ENCODE results near the gene PAMR1. TPM values are rescaled to one million over a fixed set of nuclear protein-coding genes. Genes with fewer than 3 reads are reported as not detected.
"Not testable (repeated sequence)": the region's sequence is repeated elsewhere in the genome, so short reads cannot be mapped to it uniquely, and the experiment has no call there.

Gene PAMR1
- total RNA-seq, 1 experiment from 2014 or later = not detected

- in situ Hi-C loops (cut with HindIII; ENCODE audit: low pct_unique_long_range_greater_than_20kb, low sequenced_read_pairs) = no loop called here
- DNase-seq (ENCODE audit: low read depth) = no peak
Observed at GRCh38 chr11:35548925-35549561, 23.6 kb upstream of the PAMR1 start.

- DNase-seq (ENCODE audit: low read depth); in situ Hi-C loops (cut with HindIII; ENCODE audit: low pct_unique_long_range_greater_than_20kb, low sequenced_read_pairs): not testable (repeated sequence)
Observed at GRCh38 chr11:35547995-35548394, 22.6 kb upstream of the PAMR1 start.

GRCh38 chr11:35546317-35546716 is 20.9 kb upstream of the PAMR1 start:
- DNase-seq (ENCODE audit: low read depth) = no peak
- in situ Hi-C loops (cut with HindIII; ENCODE audit: low pct_unique_long_range_greater_than_20kb, low sequenced_read_pairs) = no loop called here

- no peak for DNase-seq (ENCODE audit: low read depth)
- in situ Hi-C loops (cut with HindIII; ENCODE audit: low pct_unique_long_range_greater_than_20kb, low sequenced_read_pairs) = no loop called here
Observed at GRCh38 chr11:35545391-35546003, 20.1 kb upstream of the PAMR1 start.

GRCh38 chr11:35543481-35543880 is 18.1 kb upstream of the PAMR1 start:
- in situ Hi-C loops (cut with HindIII; ENCODE audit: low pct_unique_long_range_greater_than_20kb, low sequenced_read_pairs) = no loop called here
- no peak for DNase-seq (ENCODE audit: low read depth)

GRCh38 chr11:35541621-35542375 is 16.4 kb upstream of the PAMR1 start:
- DNase-seq (ENCODE audit: low read depth) = no peak
- in situ Hi-C loops (cut with HindIII; ENCODE audit: low pct_unique_long_range_greater_than_20kb, low sequenced_read_pairs) = no loop called here

- in situ Hi-C loops (cut with HindIII; ENCODE audit: low pct_unique_long_range_greater_than_20kb, low sequenced_read_pairs) = no loop called here
- no peak for DNase-seq (ENCODE audit: low read depth)
Observed at GRCh38 chr11:35540526-35540925, 15.1 kb upstream of the PAMR1 start.

- DNase-seq (ENCODE audit: low read depth) = no peak
- in situ Hi-C loops (cut with HindIII; ENCODE audit: low pct_unique_long_range_greater_than_20kb, low sequenced_read_pairs) = no loop called here
Observed at GRCh38 chr11:35539781-35540281, 14.4 kb upstream of the PAMR1 start.

- no peak for DNase-seq (ENCODE audit: low read depth)
- in situ Hi-C loops (cut with HindIII; ENCODE audit: low pct_unique_long_range_greater_than_20kb, low sequenced_read_pairs) = no loop called here
Observed at GRCh38 chr11:35539256-35539655, 13.8 kb upstream of the PAMR1 start.

GRCh38 chr11:35536470-35536869 is 11.1 kb upstream of the PAMR1 start:
- DNase-seq (ENCODE audit: low read depth) = no peak
- in situ Hi-C loops (cut with HindIII; ENCODE audit: low pct_unique_long_range_greater_than_20kb, low sequenced_read_pairs) = no loop called here

GRCh38 chr11:35531246-35531645 is 5.8 kb upstream of the PAMR1 start:
- DNase-seq (ENCODE audit: low read depth) = no peak
- in situ Hi-C loops (cut with HindIII; ENCODE audit: low pct_unique_long_range_greater_than_20kb, low sequenced_read_pairs) = no loop called here

- in situ Hi-C loops (cut with HindIII; ENCODE audit: low pct_unique_long_range_greater_than_20kb, low sequenced_read_pairs) = no loop called here
- DNase-seq (ENCODE audit: low read depth) = no peak
Observed at GRCh38 chr11:35529971-35530495, 4.6 kb upstream of the PAMR1 start.

GRCh38 chr11:35526370-35526792 is 965 bp upstream of the PAMR1 start:
- DNase-seq (ENCODE audit: low read depth) = no peak
- in situ Hi-C loops (cut with HindIII; ENCODE audit: low pct_unique_long_range_greater_than_20kb, low sequenced_read_pairs) = no loop called here

- no peak for DNase-seq (ENCODE audit: low read depth)
- in situ Hi-C loops (cut with HindIII; ENCODE audit: low pct_unique_long_range_greater_than_20kb, low sequenced_read_pairs) = no loop called here
Observed at GRCh38 chr11:35524780-35525179, 636 bp downstream of the PAMR1 start.

- in situ Hi-C loops (cut with HindIII; ENCODE audit: low pct_unique_long_range_greater_than_20kb, low sequenced_read_pairs) = no loop called here
- DNase-seq (ENCODE audit: low read depth) = no peak
Observed at GRCh38 chr11:35523861-35524260, 1.6 kb downstream of the PAMR1 start.

- in situ Hi-C loops (cut with HindIII; ENCODE audit: low pct_unique_long_range_greater_than_20kb, low sequenced_read_pairs) = no loop called here
- no peak for DNase-seq (ENCODE audit: low read depth)
Observed at GRCh38 chr11:35523331-35523768, 2.1 kb downstream of the PAMR1 start.

GRCh38 chr11:35522091-35522490 is 3.3 kb downstream of the PAMR1 start:
- DNase-seq (ENCODE audit: low read depth); in situ Hi-C loops (cut with HindIII; ENCODE audit: low pct_unique_long_range_greater_than_20kb, low sequenced_read_pairs): not testable (repeated sequence)

GRCh38 chr11:35520376-35520775 is 5.0 kb downstream of the PAMR1 start:
- in situ Hi-C loops (cut with HindIII; ENCODE audit: low pct_unique_long_range_greater_than_20kb, low sequenced_read_pairs) = no loop called here
- no peak for DNase-seq (ENCODE audit: low read depth)

- no peak for DNase-seq (ENCODE audit: low read depth)
- in situ Hi-C loops (cut with HindIII; ENCODE audit: low pct_unique_long_range_greater_than_20kb, low sequenced_read_pairs) = no loop called here
Observed at GRCh38 chr11:35518766-35519165, 6.7 kb downstream of the PAMR1 start.

All from Caki2 (cell line).